SU-DHL-6 (cell line): Measurements from ENCODE around the gene NT5C3A.

Experiments
- H2AFZ ChIP-seq: fragments of 200-600 bp; sonication (generic); 2 replicates; pipeline ENCODE4 v1.6.1; 2014; ENCODE audit warnings: low read depth, mild to moderate bottlenecking, moderate library complexity, mixed read lengths, antibody characterized with exemption, low read length; ENCODE audit not compliant: severe bottlenecking
- H3F3A ChIP-seq: fragments of 200-600 bp; shearing (Covaris generic); 2 replicates; pipeline ENCODE4 v1.6.0; 2016; ENCODE audit warnings: antibody characterized with exemption, mild to moderate bottlenecking; ENCODE audit not compliant: insufficient read depth
- H3K27ac ChIP-seq: fragments of 200-600 bp; sonication (generic); 2 replicates; pipeline ENCODE4 v1.5.1; 2016; ENCODE audit warnings: low read depth, mild to moderate bottlenecking, low read length, moderate library complexity, mixed read lengths
- H3K27me3 ChIP-seq: fragments of 200-600 bp; sonication (generic), shearing (Covaris generic); 2 replicates; pipeline ENCODE4 v1.6.0; 2014; ENCODE audit warnings: mild to moderate bottlenecking, low read length
- H3K36me3 ChIP-seq: fragments of 200-600 bp; sonication (generic); 2 replicates; pipeline ENCODE4 v1.6.1; 2014; ENCODE audit warnings: mild to moderate bottlenecking, low read length, mixed read lengths
- H3K4me2 ChIP-seq: fragments of 300-600, 200-600 bp; shearing (Covaris generic), sonication (generic); 2 replicates; pipeline ENCODE4 v1.6.0; 2014; ENCODE audit warnings: low read length, low read depth, mild to moderate bottlenecking; ENCODE audit not compliant: poor library complexity, severe bottlenecking
- H3K4me3 ChIP-seq: fragments of 200-600 bp; sonication (generic); 2 replicates; pipeline ENCODE4 v1.5.1; 2014; ENCODE audit warnings: antibody characterized with exemption, low read length, mild to moderate bottlenecking, mixed read lengths; ENCODE audit not compliant: insufficient read depth, poor library complexity, severe bottlenecking
- H3K79me2 ChIP-seq: fragments of 200-600 bp; sonication (generic); 2 replicates; pipeline ENCODE4 v1.6.1; 2014; ENCODE audit warnings: mild to moderate bottlenecking, low read length, moderate library complexity; ENCODE audit not compliant: insufficient read depth
- H3K9ac ChIP-seq: fragments of 200-600 bp; sonication (generic); 2 replicates; pipeline ENCODE4 v1.7.0; 2014; ENCODE audit warnings: mild to moderate bottlenecking, low read length
- H3K9me2 ChIP-seq: fragments of 200-600 bp; sonication (generic); replicated peaks from 2 replicates; pipeline ENCODE4 v1.6.1; 2014; ENCODE audit warnings: low read length; ENCODE audit not compliant: insufficient read depth
- H3K9me3 ChIP-seq: fragments of 200-600 bp; sonication (generic); 2 replicates; pipeline ENCODE4 v1.6.1; 2014; ENCODE audit warnings: low read length, mixed read lengths; ENCODE audit not compliant: insufficient read depth
- H4K20me1 ChIP-seq: fragments of 200-600 bp; sonication (generic); 2 replicates; pipeline ENCODE4 v1.6.1; 2014; ENCODE audit warnings: low read depth, mild to moderate bottlenecking, antibody characterized with exemption, low read length, moderate library complexity, mixed read lengths
- EZH2phosphoT487 ChIP-seq: fragments of 200-600 bp; sonication (generic), shearing (Covaris generic); conservative IDR thresholded peaks from 2 replicates; pipeline ENCODE4 v1.6.1; 2018; ENCODE audit warnings: mild to moderate bottlenecking, antibody characterized with exemption, low read length, moderate library complexity, mixed read lengths
- TF ChIP-seq, protein P1 (sequence below): fragments of 200-600 bp; sonication (generic); IDR thresholded peaks from one replicate; pipeline ENCODE4 v1.5.1; 2017; ENCODE audit warnings: antibody characterized with exemption, mild to moderate bottlenecking, low read length, moderate library complexity; ENCODE audit not compliant: insufficient read depth, poor library complexity, severe bottlenecking

NT5C3A gene

DNA sequence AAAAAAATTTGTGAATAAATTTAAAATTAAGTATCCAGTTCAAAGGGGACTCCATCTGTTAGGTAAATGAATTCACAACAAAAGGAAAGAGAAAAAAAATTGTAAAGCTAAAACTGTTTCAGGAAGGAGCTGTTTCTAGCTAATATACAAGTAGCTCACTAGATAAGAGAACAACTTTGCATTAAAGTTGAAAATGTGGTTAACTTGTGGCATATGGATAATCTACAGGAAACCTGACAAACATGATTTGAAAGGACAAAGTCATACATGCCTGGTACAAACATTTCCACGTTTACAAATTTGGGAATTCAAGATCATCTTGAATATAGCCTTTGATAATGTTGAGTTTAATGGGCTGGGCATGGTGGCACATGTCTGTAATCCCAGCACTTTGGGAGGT is 8.9 kb downstream of the NT5C3A start:
- Histone ChIP-seq H2AFZ (no peak overlapping the region), H3F3A (peaks cover 17% of the 10 kb centered on the region), H3K27ac (no peak overlapping the region), H3K27me3 (no peaks in the 10 kb centered on the region), H3K36me3 (peaks cover 3% of the 10 kb centered on the region; the same call in 1 of the 2 replicates), H3K9me3 (no peaks in the 10 kb centered on the region), H3K4me2 (peak overlapping the region; percentile 3), H3K79me2 (peaks cover 96% of the 10 kb centered on the region), H3K4me3 (no peak overlapping the region), H3K9ac (no peak overlapping the region), H3K9me2 (no peaks in the 10 kb centered on the region), H4K20me1 (peaks cover 36% of the 10 kb centered on the region)
- TF ChIP-seq, protein P1, sequence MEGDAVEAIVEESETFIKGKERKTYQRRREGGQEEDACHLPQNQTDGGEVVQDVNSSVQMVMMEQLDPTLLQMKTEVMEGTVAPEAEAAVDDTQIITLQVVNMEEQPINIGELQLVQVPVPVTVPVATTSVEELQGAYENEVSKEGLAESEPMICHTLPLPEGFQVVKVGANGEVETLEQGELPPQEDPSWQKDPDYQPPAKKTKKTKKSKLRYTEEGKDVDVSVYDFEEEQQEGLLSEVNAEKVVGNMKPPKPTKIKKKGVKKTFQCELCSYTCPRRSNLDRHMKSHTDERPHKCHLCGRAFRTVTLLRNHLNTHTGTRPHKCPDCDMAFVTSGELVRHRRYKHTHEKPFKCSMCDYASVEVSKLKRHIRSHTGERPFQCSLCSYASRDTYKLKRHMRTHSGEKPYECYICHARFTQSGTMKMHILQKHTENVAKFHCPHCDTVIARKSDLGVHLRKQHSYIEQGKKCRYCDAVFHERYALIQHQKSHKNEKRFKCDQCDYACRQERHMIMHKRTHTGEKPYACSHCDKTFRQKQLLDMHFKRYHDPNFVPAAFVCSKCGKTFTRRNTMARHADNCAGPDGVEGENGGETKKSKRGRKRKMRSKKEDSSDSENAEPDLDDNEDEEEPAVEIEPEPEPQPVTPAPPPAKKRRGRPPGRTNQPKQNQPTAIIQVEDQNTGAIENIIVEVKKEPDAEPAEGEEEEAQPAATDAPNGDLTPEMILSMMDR = no peak
- no peak for TF ChIP-seq EZH2phosphoT487

DNA sequence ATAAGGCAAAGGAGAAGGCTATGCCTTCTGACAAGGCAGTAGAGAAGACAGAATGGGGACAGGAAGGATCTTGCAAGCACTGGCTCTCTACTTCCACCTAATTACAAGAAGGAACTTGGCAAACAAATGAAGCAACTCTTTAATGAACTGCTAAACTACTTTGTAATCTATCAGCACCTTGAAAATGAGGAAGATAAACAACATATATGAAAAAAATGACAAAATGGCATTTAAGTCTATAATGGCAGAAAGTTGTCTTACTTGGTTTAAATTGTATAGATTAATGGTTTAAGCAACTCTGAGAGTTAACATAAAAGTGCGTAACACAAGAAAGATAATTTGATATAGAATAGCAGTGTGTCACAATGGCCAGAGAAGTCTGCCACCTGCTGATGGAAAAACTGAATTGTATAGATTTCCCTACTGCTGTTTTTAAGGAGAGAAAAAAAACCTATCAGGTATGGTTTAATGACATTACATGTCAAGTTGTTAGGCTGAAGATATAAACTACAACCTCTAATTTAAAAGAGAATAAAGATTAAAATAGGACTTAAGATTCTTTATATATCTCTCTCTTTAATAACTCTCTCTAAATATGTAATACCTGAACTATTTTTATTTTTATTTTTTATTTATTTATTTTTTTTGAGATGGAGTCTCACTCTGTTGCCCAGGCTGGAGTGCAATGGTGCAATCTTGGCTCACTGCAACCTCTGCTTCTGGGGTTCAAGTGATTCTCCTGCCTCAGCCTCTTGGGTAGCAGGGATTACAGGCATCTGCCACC is 11.8 kb downstream of the NT5C3A start:
- Histone ChIP-seq H2AFZ (no peak overlapping the region), H3K4me3 (no peak overlapping the region), H3K4me2 (peak overlapping the region; percentile 2), H3K79me2 (peaks cover 96% of the 10 kb centered on the region), H3K36me3 (peaks cover 3% of the 10 kb centered on the region; the same call in 1 of the 2 replicates), H3K9me3 (no peaks in the 10 kb centered on the region), H3F3A (peaks cover 17% of the 10 kb centered on the region), H3K9ac (0 out of 2 replicates have a peak overlapping the region, but pooled peaks have one; percentile 0), H4K20me1 (peaks cover 50% of the 10 kb centered on the region), H3K9me2 (no peaks in the 10 kb centered on the region), H3K27me3 (no peaks in the 10 kb centered on the region), H3K27ac (no peak overlapping the region)
- TF ChIP-seq, protein P1 = peak; percentile 75
- TF ChIP-seq EZH2phosphoT487 = no peak

DNA sequence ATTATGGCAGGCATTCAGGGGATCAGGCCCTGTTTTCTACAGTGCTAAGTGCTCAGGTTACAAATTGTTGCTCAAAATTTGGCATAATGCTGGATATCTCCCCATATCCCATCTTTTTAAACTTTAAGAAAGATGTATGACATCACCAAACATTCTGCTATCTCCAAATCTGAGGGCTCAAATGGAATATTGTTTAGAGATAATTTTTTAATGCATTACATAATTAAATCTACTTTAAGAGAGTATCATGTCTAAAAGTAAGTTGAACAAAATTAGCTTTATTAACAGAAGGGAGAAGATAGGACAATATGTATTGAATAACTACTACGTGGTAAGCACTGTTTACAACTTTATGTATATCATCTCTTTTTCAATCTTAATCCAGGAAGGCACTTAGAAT is 13.9 kb downstream of the NT5C3A start:
- Histone ChIP-seq H3K4me3 (no peak overlapping the region), H3K27me3 (no peaks in the 10 kb centered on the region), H4K20me1 (peaks cover 64% of the 10 kb centered on the region), H3K9me3 (no peaks in the 10 kb centered on the region), H3K9ac (no peak overlapping the region), H3F3A (peaks cover 17% of the 10 kb centered on the region), H2AFZ (no peak overlapping the region), H3K4me2 (no peak overlapping the region), H3K27ac (no peak overlapping the region), H3K36me3 (peaks cover 3% of the 10 kb centered on the region; the same call in 1 of the 2 replicates), H3K9me2 (no peaks in the 10 kb centered on the region), H3K79me2 (peaks cover 93% of the 10 kb centered on the region)
- TF ChIP-seq, protein P1 = no peak
- TF ChIP-seq EZH2phosphoT487 = no peak
